LoVo (cell line): ENCODE results near the gene RHOT2.

ENCODE experiments used
- DNase-seq: peaks from one replicate; pipeline ENCODE4 v3.0.0-alpha.2; 2016; ENCODE audit warnings: low spot score

The RHOT2 gene

DNA sequence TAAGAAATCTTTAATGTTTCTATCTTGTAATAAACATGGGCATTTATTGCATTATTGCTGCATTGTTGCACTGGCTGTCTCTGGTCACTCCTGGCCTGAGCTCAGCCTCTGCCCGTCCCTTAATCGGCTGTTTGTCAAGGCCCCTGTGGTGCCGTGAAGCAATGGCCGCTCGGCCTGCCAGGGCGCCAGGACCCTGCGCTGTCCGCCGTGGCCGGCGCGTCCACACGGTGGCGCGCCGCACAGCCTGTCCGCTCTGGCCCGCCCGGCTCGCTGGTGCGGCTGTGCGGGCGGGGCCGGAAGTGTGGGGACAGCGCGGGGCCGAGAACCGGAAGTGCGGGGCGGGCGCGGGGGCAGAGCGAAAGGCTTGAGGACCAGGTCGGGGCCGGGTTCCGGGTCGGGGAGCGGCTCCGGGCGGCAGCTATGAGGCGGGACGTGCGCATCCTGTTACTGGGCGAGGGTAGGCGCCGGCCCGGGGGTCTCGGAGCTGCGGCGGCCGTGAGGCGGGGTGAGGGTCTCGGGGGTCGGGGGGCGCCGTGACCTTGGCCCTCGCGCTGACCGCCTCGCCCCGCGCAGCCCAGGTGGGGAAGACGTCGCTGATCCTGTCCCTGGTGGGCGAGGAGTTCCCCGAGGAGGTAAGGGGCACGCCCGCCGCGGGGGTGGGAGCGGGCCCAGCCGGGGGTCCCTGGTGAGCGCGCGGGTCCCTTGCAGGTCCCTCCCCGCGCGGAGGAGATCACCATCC, at the start of gene RHOT2:
Gene RHOT2 (plus strand): TSS at position 353 of the 739 bp plus-strand sequence. CDS start 68 bp downstream, at position 421.
- DNase-seq: peak; percentile 95

DNA sequence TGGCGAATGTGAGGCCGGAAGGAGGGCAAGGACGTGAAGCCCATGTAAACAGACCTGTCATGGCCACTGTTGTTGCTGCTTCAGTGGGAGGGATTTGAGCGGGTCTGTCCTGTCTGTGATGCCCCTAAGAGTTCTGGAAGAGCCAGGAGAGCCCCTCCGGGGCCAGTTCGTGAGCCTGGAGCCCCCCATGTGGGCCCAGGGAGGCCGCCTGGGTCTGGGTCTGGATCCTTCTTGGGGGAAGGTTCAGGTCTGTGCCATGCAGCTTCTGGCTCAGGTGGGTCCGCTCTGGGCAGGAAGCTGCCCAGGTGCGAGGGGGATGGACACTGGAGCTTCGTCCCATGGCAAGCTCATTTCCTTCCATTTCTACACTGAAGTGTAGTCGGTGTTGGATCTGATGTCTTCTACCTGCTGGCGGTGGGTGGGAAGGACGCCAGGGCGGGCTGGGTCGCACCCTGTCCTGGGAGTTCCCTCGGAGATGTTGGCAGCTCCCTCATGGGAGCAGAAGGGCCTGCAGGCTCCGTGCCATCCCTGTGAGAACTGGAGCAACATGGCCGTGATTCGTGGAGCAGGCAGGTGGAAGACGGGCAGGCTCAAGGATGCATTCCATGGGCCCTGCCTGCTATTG, 48.3 kb upstream of the RHOT2 start:
- no peak for DNase-seq

DNA sequence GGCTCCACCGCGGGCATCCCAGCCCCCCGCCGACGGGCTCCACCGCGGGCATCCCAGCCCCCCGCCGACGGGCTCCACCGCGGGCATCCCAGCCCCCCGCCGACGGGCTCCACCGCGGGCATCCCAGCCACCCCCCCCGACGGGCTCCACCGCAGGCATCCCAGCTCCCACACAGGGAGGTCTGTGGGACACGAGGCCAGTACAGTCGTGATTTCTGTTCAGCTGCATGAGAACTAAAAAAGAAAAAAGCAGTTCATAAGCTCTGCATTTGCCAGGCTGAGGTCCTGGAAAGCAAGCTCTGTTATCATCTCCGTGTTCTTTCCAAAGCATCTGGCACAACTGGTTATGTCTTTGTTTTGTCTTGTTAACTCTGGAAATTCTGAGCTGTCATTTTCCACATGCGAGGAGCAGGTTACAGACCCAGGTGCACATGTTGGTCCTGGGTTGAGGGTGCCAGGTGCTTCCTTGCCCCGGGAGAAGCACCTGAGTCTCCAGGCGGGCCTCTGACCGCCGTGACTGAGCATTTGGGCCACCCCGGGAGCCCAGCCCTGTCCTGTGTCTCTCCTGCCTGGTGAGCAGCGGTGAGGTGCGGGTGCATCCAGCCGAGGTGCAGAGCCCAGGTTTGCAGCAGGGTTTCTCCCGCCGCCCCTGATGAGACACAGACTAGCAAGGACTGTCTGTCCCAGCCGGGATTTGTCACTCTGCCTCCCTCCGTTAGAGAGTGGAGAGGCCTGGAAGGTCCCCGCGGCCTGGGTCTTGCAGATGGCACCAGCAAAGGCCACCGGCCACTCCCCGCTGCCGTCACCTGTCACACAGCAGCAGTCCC, 47.0 kb upstream of the RHOT2 start:
- DNase-seq: no peak

DNA sequence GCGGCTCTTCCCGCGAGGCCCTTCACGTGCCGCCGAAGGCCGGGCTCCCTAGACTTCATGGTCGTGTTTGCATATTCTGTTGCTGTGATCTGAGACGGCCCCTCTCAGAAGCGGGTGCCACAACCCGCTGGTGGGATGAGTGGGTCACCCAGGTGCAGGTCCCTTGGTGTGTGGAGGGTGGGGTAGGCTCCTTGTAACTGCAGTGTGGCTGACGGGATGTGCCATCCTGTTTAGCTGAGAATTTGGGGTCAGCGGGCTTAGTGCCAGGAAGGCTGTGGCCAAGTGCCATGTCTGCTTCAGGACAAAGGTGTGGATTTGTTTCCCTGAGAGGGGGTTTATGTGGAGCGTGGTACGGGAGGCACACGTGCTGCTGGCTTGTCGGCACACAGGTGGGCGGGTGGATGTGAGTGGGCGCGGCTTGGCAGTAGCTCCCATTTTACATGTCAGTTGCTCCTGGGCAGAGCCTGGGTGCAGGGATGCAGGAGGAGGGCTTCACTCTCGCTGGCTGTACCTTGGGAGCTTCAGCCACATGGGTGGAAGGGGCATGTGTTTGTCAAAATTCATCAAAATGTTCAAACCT, 46.3 kb upstream of the RHOT2 start:
- no peak for DNase-seq

- DNase-seq: no peak
Observed at GRCh38 chr16:622920-623280, 45.0 kb upstream of the RHOT2 start.

DNA sequence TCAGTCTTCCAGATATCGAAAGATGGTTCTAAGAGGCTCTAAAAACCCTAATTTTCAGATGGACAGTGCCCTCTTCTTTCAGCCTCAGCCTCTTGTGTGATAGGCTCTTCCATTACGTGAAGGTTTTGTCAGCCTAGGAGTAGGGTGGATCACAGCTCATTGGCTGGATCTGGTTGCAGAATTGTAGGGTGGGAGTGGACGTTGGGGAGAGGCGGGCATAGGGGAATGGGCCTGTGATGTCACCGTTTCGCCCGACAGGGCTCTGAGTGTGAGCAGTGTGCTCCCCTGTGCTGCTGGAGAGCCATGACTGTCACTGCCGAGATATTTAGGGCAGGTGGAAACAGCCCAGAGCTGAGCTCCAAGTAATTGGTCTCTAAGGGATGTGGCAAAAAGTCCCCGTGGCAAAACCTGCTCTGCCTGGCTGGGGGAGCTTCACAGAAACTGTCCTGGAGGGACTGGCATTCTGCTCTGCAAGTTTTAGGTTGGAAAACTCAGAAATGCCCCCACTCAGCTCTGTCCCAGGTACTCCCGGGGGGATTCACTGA, 43.3 kb upstream of the RHOT2 start:
- no peak for DNase-seq

DNA sequence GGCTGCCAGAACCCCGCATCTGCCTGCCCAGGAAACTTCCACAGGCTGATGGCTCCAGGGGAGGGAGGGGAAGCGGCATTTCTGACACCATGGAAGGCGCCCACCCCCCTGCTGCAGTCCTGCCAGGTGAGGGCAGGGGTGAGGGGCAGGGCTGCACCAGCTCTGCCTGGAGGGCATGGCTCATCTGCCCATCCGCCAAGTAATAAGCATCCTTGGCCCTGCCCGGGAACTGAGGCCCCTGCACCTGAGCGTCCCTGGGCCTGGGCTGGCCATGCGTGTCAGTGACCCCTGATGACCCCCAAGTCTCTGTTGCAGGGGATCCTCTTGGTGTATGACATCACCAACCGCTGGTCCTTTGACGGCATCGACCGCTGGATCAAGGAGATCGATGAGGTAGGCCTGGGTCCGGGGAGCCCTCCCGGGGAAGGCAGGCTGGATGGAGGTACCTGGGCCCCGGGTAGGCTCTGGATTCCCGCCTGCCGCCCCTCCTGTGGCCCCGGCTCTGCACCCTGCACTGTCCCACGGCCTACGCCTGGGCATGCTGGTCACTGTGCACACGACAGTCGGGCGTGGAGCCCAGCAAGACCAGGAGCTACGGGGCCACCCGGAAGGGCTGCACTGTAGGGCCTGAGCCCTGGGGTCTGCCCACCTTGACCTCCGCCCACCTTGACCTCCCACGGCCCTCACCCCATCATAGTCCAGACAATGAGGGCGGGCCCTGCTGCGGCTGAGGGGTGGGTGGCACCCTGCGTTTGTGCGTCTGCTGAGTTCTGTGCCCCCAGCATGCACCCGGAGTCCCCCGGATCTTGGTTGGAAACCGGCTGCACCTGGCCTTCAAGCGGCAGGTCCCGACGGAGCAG, 42.6 kb upstream of the RHOT2 start:
- no peak for DNase-seq

- DNase-seq: no peak
Observed at GRCh38 chr16:625977-626765, 41.8 kb upstream of the RHOT2 start.

DNA sequence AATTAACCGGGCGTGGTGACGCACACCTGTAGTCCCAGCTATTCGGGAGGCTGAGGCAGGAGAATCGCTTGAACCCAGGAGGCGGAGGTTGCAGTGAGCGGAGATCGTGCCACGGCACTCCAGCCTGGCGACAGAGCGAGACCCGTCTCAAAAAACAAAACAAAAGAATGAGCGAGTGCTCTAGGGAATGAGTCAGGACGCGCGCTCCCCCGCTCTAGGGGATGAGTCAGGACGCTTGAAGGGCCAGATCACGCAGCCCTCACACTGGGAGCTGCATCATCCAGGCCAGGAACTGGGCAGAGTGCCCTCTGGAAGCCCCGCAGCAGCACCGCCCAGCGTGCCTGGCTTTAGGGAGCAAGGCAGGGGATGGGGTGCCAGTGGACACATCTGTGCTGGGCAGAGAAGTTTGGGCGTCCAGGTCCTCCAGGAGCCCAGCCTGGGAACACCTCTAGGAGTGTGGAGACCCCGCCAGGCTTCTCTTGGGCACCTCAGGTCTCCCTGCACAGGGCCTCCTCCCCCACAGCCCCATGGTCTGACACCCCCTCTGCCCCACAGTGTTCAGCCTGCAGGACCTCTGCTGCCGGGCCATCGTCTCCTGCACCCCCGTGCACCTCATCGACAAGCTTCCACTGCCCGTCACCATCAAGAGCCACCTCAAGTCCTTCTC, 41.0 kb upstream of the RHOT2 start:
- DNase-seq: no peak

GRCh38 chr16:627454-628239, 40.3 kb upstream of the RHOT2 start:
- DNase-seq: no peak

- no peak for DNase-seq
Observed at GRCh38 chr16:628321-629061, 39.4 kb upstream of the RHOT2 start.

DNA sequence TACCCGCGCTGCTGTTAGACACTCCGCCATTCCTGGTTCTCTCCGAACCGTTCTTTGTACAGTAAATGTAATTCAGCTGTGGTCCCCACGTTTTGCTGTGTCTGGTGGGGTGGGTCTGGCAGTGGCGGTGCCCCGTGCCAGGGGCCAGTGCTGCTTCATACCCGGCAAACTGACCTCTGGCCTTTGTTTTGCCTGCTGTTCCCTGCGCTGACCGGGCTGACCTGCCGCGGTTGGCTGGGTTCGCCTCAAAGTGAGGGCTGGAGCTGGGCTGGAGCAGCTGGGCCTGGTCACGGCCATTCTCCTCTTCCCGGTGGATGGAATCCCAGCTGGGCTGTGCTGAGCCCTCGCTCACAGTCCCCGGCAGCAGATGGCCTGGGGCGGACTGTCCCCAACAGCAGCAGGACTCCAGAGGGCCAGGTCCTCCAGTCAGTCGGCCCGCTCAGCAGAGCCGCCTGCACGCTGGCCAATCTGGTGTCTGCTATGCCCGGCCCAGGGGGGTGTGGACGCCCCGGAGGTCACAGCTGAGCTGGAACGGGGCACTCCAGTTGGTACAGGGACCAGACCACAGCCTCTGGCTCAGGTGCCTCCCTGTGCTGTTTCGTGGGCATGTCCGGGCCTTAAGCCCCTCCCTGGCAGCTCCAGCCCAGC, 38.6 kb upstream of the RHOT2 start:
- DNase-seq: no peak

DNA sequence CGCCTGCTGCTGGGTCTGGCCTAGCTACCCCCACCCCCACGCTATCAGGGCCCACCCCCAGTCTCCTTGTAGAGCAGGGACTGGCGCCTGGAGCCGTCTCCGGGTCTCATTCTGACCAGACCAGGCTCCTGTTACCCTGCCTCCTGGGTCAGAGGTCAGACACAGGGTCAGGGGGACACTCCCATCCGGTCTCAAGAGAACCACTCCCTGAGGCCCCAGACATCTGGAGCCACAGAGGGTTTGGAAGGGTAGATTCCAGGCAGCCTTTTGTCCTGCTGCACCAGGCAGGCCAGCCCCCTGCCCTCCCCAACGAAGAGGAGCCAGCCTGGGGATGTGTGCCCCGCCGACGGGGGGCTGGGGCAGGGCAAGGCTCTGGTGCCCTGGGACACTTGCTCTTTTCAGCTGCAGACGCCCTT, 38.1 kb upstream of the RHOT2 start:
- DNase-seq: no peak

DNA sequence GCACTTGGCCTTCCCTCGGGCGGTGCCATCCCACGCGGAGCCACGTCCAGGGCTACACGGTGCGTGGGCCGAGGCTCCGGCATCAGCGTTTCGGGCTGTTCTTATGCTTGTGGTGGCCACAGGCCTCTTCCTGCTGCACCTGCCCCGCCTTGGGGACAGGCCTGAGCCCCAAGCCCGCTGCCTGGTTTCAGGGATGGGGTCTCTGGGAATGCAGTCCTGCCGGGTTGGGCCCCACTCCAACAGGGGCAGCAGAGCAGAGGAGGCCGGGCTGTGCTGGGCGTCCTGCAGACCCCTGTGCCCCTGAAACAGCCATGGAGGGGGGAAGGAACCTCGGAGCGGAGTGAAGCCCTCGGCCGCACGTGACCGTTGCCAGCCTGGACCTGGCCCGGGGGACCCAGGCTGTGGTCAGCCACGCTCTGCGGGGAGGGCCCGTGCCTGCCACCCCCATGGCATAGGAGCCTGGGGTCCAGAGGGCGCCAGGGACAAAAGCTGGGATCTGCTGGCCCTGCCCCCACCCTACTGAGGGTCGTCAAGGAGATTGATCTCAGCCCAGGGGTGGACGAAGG, 37.6 kb upstream of the RHOT2 start:
- DNase-seq: no peak

GRCh38 chr16:630815-631405, 37.0 kb upstream of the RHOT2 start, which contains the start of gene WFIKKN1:
WFIKKN1 (plus strand) TSS chr16:630985; CDS start chr16:631254, 269 bp downstream.
- DNase-seq: no peak

DNA sequence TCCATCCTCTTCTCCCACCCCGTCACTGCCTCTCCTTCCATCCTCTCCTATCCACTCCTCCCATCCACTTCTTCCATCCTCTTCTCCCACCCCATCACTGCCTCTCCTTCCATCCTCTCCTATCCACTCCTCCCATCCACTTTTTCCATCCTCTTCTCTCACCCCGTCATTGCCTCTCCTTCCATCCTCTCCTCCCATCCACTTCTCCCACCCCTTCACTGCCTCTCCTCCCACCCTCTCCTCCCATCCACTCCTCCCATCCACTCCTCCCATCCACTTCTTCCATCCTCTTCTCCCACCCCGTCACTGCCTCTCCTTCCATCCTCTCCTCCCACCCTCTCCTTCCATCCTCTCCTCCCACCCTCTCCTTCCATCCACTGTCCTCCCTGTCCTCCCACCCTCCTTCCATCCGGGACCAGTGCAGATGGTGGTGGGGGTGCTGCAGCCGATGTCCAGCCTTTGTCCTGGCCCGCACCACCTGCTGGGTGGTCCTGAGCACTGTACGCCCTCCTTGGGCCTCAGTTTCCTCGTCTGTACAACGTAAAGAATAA, 36.0 kb upstream of the RHOT2 start:
- no peak for DNase-seq
